ENCODE measurements around the gene PPP6R2.
"Not testable (repeated sequence)": the region's sequence is repeated elsewhere in the genome, so short reads cannot be mapped to it uniquely, and the experiment has no call there.

Gene PPP6R2

GRCh38 chr22:50318698-50319411 lies 24.3 kb upstream of the PPP6R2 start:
- no peak for DNase-seq

GRCh38 chr22:50319503-50319951 lies 23.6 kb upstream of the PPP6R2 start:
- DNase-seq, result no peak

GRCh38 chr22:50320116-50320515 lies 23.0 kb upstream of the PPP6R2 start:
- DNase-seq, result no peak

- DNase-seq, result no peak
Observed at GRCh38 chr22:50320671-50321325, 22.3 kb upstream of the PPP6R2 start.

- not testable (repeated sequence) for DNase-seq
Observed at GRCh38 chr22:50322382-50323104, 20.6 kb upstream of the PPP6R2 start.

- no peak for DNase-seq
Observed at GRCh38 chr22:50323900-50324299, 19.2 kb upstream of the PPP6R2 start.

- DNase-seq, result no peak
Observed at GRCh38 chr22:50325444-50326224, 17.5 kb upstream of the PPP6R2 start.

GRCh38 chr22:50326225-50326955 lies 16.7 kb upstream of the PPP6R2 start:
- DNase-seq, result no peak

GRCh38 chr22:50326956-50327710 lies 16.0 kb upstream of the PPP6R2 start, which contains the start of gene DENND6B:
DENND6B (minus strand) TSS chr22:50327012; CDS start chr22:50326988, 24 bp downstream.
- DNase-seq, result peak; percentile 43

GRCh38 chr22:50327711-50328019 lies 15.5 kb upstream of the PPP6R2 start:
- no peak for DNase-seq

- no peak for DNase-seq
Observed at GRCh38 chr22:50329236-50329635, 13.9 kb upstream of the PPP6R2 start.

GRCh38 chr22:50334433-50334832 lies 8.7 kb upstream of the PPP6R2 start:
- not testable (repeated sequence) for DNase-seq

- DNase-seq, result no peak
Observed at GRCh38 chr22:50337262-50338041, 5.7 kb upstream of the PPP6R2 start.

- DNase-seq, result no peak
Observed at GRCh38 chr22:50338042-50338573, 5.0 kb upstream of the PPP6R2 start.

GRCh38 chr22:50338860-50339462 lies 4.2 kb upstream of the PPP6R2 start:
- no peak for DNase-seq

GRCh38 chr22:50339945-50340879 lies 2.9 kb upstream of the PPP6R2 start:
- no peak for DNase-seq

GRCh38 chr22:50341977-50342650 lies 1.0 kb upstream of the PPP6R2 start:
- DNase-seq, result peak; percentile 80

- DNase-seq, result no peak
Observed at GRCh38 chr22:50343541-50343935, 411 bp downstream of the PPP6R2 start.

All from effector CD8-positive, alpha-beta T cell (primary cell).